Measurements from ENCODE around the gene RSPO1. TPM values are rescaled to one million over a fixed set of nuclear protein-coding genes. Genes with fewer than 3 reads are reported as not detected.

RSPO1 gene
- total and polyA plus RNA-seq, 2 donors (not counting 1 experiment from before 2014, with no cell fraction given), result not detected

GRCh38 chr1:37656881-37657280 lies 22.2 kb upstream of the RSPO1 start:
- Histone ChIP-seq H3K4me3 (ENCODE audit: control extremely low read depth in 1 of 5, extremely low read depth in 1 of 5, insufficient read depth in 1 of 5, low read depth in 2 of 5, low read length in 4 of 5) (no peak overlapping the region), H2AFZ (ENCODE audit: insufficient read depth, low read depth, low read length, poor library complexity, severe bottlenecking) (no peak overlapping the region), H3K9ac (ENCODE audit: low read length) (no peak overlapping the region), H3K36me3 (replicated peaks in 1 of 2; ENCODE audit: control extremely low read depth in 1 of 2, control insufficient read depth in 1 of 2, extremely low read depth in 1 of 2, insufficient read depth in 2 of 2, low read length in 1 of 2) (no peaks in the 10 kb centered on the region), H3K27ac (ENCODE audit: low read length in 2 of 2) (no peak overlapping the region), H3K27me3 (replicated peaks in 1 of 4; ENCODE audit: control extremely low read depth in 1 of 4, control insufficient read depth in 3 of 4, insufficient read depth in 4 of 4, low read length in 3 of 4) (peaks cover 0 to 7% (median 0%) of the 10 kb centered on the region in 4 experiments), H4K20me1 (ENCODE audit: control insufficient read depth, insufficient read depth, low read length, poor library complexity, severe bottlenecking) (no peaks in the 10 kb centered on the region), H3K9me3 (ENCODE audit: control extremely low read depth in 1 of 3, control insufficient read depth in 2 of 3, insufficient read depth in 1 of 3, low read length in 2 of 3) (no peaks in the 10 kb centered on the region), H3K79me2 (ENCODE audit: control insufficient read depth, insufficient read depth, low read length) (no peaks in the 10 kb centered on the region), H3K4me2 (replicated peaks; ENCODE audit: low read depth, low read length, poor library complexity, severe bottlenecking) (no peak overlapping the region), H3K4me1 (ENCODE audit: control insufficient read depth in 2 of 2, insufficient read depth in 2 of 2, low read length in 2 of 2) (no peaks in the 10 kb centered on the region)
- Mint-ChIP-seq H3K27me3 (peaks cover 10% of the 10 kb centered on the region), H3K9me3 (ENCODE audit: insufficient read depth) (no peaks in the 10 kb centered on the region), H3K27ac (no peak overlapping the region), H3K4me1 (no peaks in the 10 kb centered on the region), H3K4me3 (no peak overlapping the region)
- ATAC-seq (ENCODE audit: low read depth) (no peak), DNase-seq (no peak)
- intact Hi-C loops (cut with micrococcal nuclease), result no loop called here
- ChIA-PET CTCF (interaction anchor here (1.0 kb wide), 1 partner anchor 28 kb away, joined by 4 read pairs; no protein-coding TSS in a partner anchor), POLR2A (no interaction called here)
- TF ChIP-seq, protein P1, sequence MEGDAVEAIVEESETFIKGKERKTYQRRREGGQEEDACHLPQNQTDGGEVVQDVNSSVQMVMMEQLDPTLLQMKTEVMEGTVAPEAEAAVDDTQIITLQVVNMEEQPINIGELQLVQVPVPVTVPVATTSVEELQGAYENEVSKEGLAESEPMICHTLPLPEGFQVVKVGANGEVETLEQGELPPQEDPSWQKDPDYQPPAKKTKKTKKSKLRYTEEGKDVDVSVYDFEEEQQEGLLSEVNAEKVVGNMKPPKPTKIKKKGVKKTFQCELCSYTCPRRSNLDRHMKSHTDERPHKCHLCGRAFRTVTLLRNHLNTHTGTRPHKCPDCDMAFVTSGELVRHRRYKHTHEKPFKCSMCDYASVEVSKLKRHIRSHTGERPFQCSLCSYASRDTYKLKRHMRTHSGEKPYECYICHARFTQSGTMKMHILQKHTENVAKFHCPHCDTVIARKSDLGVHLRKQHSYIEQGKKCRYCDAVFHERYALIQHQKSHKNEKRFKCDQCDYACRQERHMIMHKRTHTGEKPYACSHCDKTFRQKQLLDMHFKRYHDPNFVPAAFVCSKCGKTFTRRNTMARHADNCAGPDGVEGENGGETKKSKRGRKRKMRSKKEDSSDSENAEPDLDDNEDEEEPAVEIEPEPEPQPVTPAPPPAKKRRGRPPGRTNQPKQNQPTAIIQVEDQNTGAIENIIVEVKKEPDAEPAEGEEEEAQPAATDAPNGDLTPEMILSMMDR (IDR thresholded peaks at IDR 0.05), result no peak
- no peak for TF ChIP-seq EZH2 (IDR thresholded peaks at IDR 0.05; ENCODE audit: borderline replicate concordance, insufficient read depth, low read depth, low read length, poor library complexity, severe bottlenecking)
- 89% methylated on average over 9 of the region's 11 CpGs for WGBS (ENCODE audit: insufficient coverage)

GRCh38 chr1:37656026-37656425 lies 21.3 kb upstream of the RSPO1 start:
- intact Hi-C loops (cut with micrococcal nuclease), result no loop called here
- POLR2A ChIA-PET, result no interaction called here
- CTCF ChIA-PET, result interaction anchor here (1.0 kb wide), 1 partner anchor 29 kb away, joined by 4 read pairs; no protein-coding TSS in a partner anchor

More at GRCh38 chr1:37656026-37656425, 21.3 kb upstream of the RSPO1 start:
- H3K27ac ChIP-seq (ENCODE audit: low read length in 2 of 2), result no peak overlapping the region
- Mint-ChIP-seq H3K27me3 (peaks cover 12% of the 10 kb centered on the region), H3K9me3 (ENCODE audit: insufficient read depth) (no peaks in the 10 kb centered on the region), H3K4me1 (no peaks in the 10 kb centered on the region), H3K27ac (no peak overlapping the region), H3K4me3 (no peak overlapping the region)
- H3K4me1 ChIP-seq (ENCODE audit: control insufficient read depth in 2 of 2, insufficient read depth in 2 of 2, low read length in 2 of 2), result no peaks in the 10 kb centered on the region
- DNase-seq (no peak), ATAC-seq (ENCODE audit: low read depth) (no peak)
- TF ChIP-seq, protein P1 (IDR thresholded peaks at IDR 0.05), result no peak
- no peak for TF ChIP-seq EZH2 (IDR thresholded peaks at IDR 0.05; ENCODE audit: borderline replicate concordance, insufficient read depth, low read depth, low read length, poor library complexity, severe bottlenecking)
- H3K9me3 ChIP-seq (ENCODE audit: control extremely low read depth in 1 of 3, control insufficient read depth in 2 of 3, insufficient read depth in 1 of 3, low read length in 2 of 3), result no peaks in the 10 kb centered on the region
- H3K36me3 ChIP-seq (replicated peaks in 1 of 2; ENCODE audit: control extremely low read depth in 1 of 2, control insufficient read depth in 1 of 2, extremely low read depth in 1 of 2, insufficient read depth in 2 of 2, low read length in 1 of 2), result no peaks in the 10 kb centered on the region
- H4K20me1 ChIP-seq (ENCODE audit: control insufficient read depth, insufficient read depth, low read length, poor library complexity, severe bottlenecking), result no peaks in the 10 kb centered on the region
- no peak overlapping the region for H3K4me2 ChIP-seq (replicated peaks; ENCODE audit: low read depth, low read length, poor library complexity, severe bottlenecking)
- H3K79me2 ChIP-seq (ENCODE audit: control insufficient read depth, insufficient read depth, low read length), result no peaks in the 10 kb centered on the region
- H3K9ac ChIP-seq (ENCODE audit: low read length), result no peak overlapping the region
- no peak overlapping the region for H3K4me3 ChIP-seq (ENCODE audit: control extremely low read depth in 1 of 5, extremely low read depth in 1 of 5, insufficient read depth in 1 of 5, low read depth in 2 of 5, low read length in 4 of 5)
- 88% methylated on average over 4 of the region's 7 CpGs for WGBS (ENCODE audit: insufficient coverage)
- H2AFZ ChIP-seq (ENCODE audit: insufficient read depth, low read depth, low read length, poor library complexity, severe bottlenecking), result no peak overlapping the region
- H3K27me3 ChIP-seq (replicated peaks in 1 of 4; ENCODE audit: control extremely low read depth in 1 of 4, control insufficient read depth in 3 of 4, insufficient read depth in 4 of 4, low read length in 3 of 4), result peaks cover 0 to 7% (median 0%) of the 10 kb centered on the region in 4 experiments

All from B cell (primary cell).